DMS 273 (cell line): Measurements from ENCODE around the gene DNALI1.
A peak's percentile ranks its signal among the peaks of the same experiment; 100 is the strongest.
"Not testable (repeated sequence)": the region's sequence is repeated elsewhere in the genome, so short reads cannot be mapped to it uniquely, and the experiment has no call there.

ENCODE experiments used
- DNase-seq: peaks from one replicate; lab custom pipeline; 2025; ENCODE audit not compliant: unreplicated experiment; lab: John Stamatoyannopoulos, UW

DNALI1 gene

DNA sequence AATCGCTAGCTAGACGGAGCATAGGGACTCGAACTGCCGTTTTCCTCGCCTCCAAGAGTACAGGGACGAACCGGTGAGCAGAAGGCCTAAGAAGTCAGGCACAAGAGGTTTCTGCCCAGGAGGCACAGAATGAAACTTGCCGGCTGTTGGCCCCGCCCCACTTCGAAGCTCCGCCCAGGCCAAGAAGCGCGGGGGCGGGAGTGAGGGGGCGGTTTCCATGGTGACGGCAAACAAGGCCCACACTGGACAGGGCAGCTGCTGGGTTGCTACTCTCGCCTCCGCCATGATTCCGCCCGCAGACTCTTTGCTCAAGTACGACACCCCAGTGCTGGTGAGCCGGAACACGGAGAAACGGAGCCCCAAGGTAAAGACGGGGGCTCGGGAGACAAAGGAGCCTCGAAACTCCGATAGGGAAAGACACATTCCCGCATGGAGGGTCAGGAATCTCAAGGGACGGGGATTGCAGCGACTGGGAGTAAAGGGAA is at the start of gene DNALI1:
TSS of gene DNALI1 (plus strand) at position 229 of the 485 bp plus-strand sequence. CDS start at position 284, 55 bp downstream.
- peak; percentile 62 for DNase-seq

DNA sequence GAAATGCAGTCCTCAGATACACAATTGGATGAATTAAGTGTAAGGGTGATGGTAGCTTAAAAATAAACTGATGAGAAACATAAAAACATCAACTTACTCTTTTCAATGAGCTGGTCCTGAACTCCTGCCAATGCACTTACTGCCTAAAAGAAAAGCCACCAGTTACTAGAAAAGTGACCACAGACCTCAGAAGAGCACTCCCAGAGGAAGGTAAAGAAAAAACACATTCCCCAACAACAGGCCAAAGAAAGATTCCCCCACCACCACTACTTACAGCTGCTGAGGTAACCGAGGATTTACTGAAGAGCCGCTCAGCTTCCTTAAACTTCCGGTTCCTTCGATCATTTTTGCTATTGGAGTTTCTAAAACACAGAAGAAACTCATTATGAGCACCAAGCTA is 47.6 kb upstream of the DNALI1 start:
- DNase-seq = peak; percentile 27

GRCh38 chr1:37513795-37514349 is 42.9 kb upstream of the DNALI1 start:
- peak; percentile 55 for DNase-seq

DNA sequence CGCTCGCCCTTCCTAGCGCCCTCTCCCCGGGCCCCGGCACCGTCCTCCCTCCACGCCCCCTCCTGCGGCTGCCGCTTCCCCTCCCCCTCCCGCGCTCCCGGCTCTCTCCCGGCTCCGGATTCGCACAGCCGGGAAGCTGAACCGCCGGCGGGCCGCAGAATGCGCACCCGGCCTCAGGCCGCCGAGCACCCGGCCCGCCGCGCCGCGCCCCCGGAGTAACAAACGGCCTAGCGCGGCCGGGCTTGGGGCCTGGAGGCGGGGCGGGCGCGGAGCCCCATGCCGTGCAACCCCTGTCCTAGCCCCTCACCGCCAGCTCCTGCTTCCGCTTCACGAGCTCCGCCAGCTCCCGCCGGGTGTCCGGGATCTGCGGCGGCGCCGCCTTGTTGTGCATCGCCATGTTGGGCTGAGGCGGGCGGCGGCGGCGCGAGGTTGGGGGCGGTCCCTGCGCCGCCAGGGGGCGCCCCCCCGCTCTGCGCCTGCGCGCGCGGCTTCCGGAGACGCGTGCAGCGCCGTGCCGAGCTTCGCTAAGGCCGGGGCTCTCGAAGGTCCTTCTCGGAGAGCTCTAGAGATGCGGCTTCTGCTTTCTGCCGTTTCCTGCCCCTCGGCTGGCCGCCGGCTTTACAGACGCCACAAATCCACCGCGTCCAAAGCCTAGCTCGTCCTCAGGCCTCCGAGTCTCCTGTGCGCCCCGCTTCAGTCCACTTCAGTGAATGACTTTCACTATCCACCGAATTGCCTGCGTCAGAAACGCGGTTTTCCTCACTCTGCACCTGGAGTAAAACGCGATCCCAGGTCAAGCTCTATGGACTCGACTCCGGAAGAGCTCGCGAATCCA is 42.2 kb upstream of the DNALI1 start, which contains the start of gene MEAF6:
TSS of gene MEAF6 (minus strand) at position 417 of the 835 bp plus-strand sequence. CDS start at position 397, 20 bp downstream.
- peak; percentile 95 for DNase-seq

- DNase-seq = peak; percentile 33
Observed at GRCh38 chr1:37515185-37516034, 41.3 kb upstream of the DNALI1 start.

DNA sequence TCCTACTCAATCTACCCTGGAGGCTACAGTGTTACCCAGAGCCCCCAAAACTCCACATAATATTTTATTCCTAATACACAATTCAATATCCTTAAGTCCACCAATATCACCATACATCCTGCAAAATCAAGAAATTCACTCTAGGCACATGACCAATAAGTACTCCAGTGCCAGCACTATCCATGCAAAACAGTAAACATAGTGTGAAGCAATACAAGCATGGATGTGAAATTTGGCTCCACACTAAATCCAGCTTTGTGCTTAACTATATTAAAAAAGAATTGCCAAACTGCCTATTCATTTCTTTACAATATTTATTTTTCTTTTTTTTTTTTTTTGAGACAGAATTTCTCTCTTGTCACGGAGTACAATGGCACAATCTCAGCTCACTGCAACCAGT is 39.2 kb upstream of the DNALI1 start:
- DNase-seq = no peak

- DNase-seq = not testable (repeated sequence)
Observed at GRCh38 chr1:37518241-37518640, 38.5 kb upstream of the DNALI1 start.

DNA sequence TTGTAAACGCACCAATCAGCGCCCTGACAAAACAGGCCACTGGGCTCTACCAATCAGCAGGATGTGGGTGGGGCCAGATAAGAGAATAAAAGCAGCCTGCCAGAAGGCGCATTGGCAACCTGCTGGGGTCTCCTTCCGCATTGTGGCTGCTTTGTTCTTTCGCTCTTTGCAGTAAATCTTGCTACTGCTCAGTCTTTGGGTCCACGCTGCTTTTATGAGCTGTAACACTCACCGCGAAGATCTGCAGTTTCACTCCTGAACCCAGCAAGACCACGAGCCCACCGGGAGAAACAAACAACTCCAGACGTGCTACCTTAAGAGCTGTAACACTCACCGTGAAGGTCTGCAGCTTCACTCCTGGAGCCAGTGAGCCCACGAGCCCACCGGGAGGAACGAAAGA is 37.8 kb upstream of the DNALI1 start:
- DNase-seq = not testable (repeated sequence)

DNA sequence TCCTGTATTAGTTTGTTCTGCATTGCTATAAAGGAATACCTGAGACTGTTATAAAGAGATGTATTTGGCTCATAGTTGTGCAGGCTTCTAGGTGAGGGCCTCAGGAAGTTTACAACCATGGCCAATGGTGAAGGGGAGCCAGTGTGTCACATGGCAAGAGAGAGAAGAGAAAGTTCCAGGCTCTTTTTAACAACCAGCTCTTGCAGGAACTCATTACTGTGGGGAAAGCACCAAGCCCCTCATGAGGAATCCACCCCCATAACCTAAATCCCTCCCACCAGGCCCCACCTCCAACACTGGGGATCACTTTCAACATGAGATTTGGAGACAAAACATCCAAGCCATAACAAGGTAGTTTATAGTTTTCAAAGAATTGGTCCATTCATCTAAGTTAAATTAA is 37.1 kb upstream of the DNALI1 start:
- DNase-seq = no peak

GRCh38 chr1:37529888-37530287 is 26.9 kb upstream of the DNALI1 start:
- not testable (repeated sequence) for DNase-seq

- DNase-seq = not testable (repeated sequence)
Observed at GRCh38 chr1:37532418-37533156, 24.2 kb upstream of the DNALI1 start.

GRCh38 chr1:37533317-37534093 is 23.2 kb upstream of the DNALI1 start:
- no peak for DNase-seq

- DNase-seq = no peak
Observed at GRCh38 chr1:37537378-37537777, 19.4 kb upstream of the DNALI1 start.

DNA sequence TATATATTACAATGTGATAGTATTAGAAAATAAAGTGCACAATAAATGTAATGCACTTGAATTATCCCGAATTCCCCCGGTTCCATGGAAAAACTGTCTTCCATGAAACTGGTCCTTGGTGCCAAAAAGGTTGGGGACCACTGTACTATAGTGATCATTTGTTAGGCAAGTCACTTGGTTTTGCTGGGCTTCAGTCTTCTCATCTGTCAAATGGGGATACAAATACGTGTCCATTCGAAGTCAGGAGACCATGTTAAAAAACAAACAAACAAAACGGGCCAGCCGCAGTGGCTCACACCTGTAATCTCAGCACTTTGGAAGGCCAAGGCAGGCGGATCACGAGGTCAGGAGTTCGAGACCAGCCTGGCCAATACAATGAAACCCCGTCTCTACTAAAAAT is 17.6 kb upstream of the DNALI1 start:
- not testable (repeated sequence) for DNase-seq

DNA sequence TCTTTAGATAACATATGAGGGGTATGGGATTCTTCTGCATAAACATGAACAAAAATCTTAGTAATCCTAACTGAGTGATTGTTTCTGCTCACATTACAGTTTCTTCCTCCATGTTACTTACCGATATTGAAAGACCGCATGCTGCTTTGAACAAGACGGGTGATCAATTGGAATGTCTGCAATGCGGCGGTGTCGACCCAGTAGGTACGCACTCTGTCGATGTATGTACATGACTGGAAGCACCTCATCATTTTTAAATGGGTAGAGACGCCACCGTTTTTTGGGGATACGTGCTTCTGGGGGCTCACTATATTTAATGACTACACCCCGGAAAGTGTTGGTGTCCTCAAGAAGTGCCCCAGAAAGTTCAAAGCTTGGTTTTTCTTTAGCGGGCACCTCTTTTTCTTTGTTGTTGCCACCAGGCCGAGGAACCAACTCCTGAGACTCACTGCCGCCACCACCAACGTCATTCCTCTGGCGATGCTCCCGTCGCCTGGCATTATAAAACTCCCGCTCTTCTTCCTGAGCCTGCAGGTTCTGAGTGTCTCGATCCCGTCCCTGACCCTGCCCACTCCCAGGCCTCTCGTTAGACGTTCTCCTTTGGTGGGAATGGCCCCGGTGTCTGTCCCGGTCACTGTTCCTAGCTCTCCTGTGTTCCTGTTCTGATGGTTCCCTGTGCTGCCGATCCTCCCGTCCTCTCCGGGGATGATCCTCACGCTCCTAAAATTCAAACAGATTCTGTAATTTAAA is 16.5 kb upstream of the DNALI1 start:
- DNase-seq = no peak

GRCh38 chr1:37544530-37544929 is 12.2 kb upstream of the DNALI1 start:
- DNase-seq = no peak

DNA sequence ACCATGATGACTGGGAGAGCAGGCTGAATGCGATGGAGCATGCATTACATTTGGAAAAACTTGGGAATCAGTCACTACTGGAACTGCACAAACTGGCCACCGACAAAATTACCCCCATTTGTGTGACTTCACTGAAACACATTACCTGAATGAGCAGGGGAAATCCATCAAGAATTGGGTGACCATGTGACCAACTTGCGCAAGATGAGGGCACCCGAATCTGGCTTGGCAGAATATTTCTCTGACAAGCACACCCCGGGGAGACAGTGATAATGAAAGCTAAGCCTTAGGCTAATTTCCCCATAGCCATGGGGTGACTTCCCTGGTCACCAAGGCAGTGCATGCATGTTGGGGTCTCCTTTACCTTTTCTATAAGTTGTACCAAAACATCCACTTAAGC is 11.7 kb upstream of the DNALI1 start:
- no peak for DNase-seq

- no peak for DNase-seq
Observed at GRCh38 chr1:37549341-37549740, 7.4 kb upstream of the DNALI1 start.

- DNase-seq = no peak
Observed at GRCh38 chr1:37553598-37553926, 3.2 kb upstream of the DNALI1 start.
